IPS DF 6.9 (cell line): ENCODE results near the gene SORCS2.

Experiments used
- DNase-seq: peaks from one replicate; pipeline ENCODE4 v3.0.0-alpha.2; 2013; ENCODE audit warnings: low read depth, low spot score
- H3K27ac ChIP-seq: one replicate; pipeline ENCODE4 v1.5.1; 2013; ENCODE audit warnings: low read length, control low read depth
- H3K27me3 ChIP-seq: 2 replicates; pipeline ENCODE4 v1.6.1; 2013; ENCODE audit warnings: mild to moderate bottlenecking, low read length; ENCODE audit not compliant: control insufficient read depth, insufficient read depth
- H3K36me3 ChIP-seq: 2 replicates; pipeline ENCODE4 v1.6.1; 2013; ENCODE audit warnings: low read length; ENCODE audit not compliant: control insufficient read depth, insufficient read depth
- H3K4me1 ChIP-seq: 2 replicates; pipeline ENCODE4 v1.6.1; 2013; ENCODE audit warnings: low read length; ENCODE audit not compliant: control insufficient read depth, insufficient read depth
- H3K4me3 ChIP-seq: 2 replicates; pipeline ENCODE4 v1.5.1; 2013; ENCODE audit warnings: mild to moderate bottlenecking, low read length
- H3K9me3 ChIP-seq: 2 replicates; pipeline ENCODE4 v1.6.1; 2013; ENCODE audit warnings: low read length, inconsistent platforms; ENCODE audit not compliant: control insufficient read depth, insufficient read depth
- WGBS: extraction: QIAGEN DNeasy Blood & Tissue Kit; methylation state at CpG from one replicate; pipeline ENCODE4 v1.1.7; 2013; ENCODE audit warnings: mixed read lengths, missing lambda C conversion rate; ENCODE audit not compliant: insufficient read length, insufficient coverage; 5-methylcytosine and 5-hydroxymethylcytosine counted together

The SORCS2 gene

DNA sequence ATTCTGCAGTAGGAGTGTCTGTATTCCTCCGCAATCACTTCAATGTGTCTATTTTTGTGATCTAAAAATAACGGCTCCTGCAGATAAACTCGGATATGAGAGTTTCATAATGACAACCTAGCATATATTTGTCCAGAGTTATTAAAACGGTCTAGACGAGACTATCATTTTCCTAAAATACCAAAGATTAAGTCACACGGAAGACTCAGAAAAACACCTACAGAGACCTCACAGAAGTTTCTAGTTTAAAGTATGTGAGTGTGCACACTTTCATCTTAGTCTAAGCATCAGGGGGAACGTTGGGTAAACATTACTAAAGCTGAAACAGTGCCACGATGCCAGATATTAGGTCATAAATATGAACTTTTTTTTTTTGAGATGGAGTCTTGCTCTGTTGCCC, 590.4 kb downstream of the SORCS2 start:
- Histone ChIP-seq H3K4me3 (no peak overlapping the region), H3K9me3 (no peaks in the 10 kb centered on the region), H3K4me1 (no peaks in the 10 kb centered on the region), H3K27ac (no peak overlapping the region), H3K27me3 (no peaks in the 10 kb centered on the region), H3K36me3 (peaks cover 4% of the 10 kb centered on the region; the same call in 1 of the 2 replicates)
- no CpG with 5 or more reads among the region's 8 CpGs for WGBS
- DNase-seq, result no peak

DNA sequence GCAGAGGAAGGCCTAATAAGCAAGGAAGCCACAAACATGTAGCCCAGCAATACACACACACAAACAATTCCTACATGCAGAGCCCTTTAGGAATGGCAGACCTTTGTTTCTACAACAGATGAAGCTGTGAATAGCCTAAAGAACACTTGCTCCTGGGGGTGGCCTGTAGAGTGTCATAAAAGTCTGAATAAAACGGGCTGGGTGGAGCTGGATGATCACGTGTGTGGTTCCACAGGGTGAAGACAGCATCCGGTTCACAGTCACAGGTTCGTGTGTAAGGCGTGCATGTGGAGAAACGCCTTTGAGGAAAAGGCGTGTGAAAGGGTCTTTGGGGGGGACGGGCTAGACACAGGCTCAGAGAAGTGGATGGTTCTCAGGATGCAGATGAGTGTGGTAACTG, 591.2 kb downstream of the SORCS2 start:
- no peaks in the 10 kb centered on the region for H3K27me3 ChIP-seq
- no peaks in the 10 kb centered on the region for H3K4me1 ChIP-seq
- H3K27ac ChIP-seq, result no peak overlapping the region
- DNase-seq, result no peak
- no peaks in the 10 kb centered on the region for H3K9me3 ChIP-seq
- no peaks in the 10 kb centered on the region for H3K36me3 ChIP-seq
- no CpG with 5 or more reads among the region's 8 CpGs for WGBS
- H3K4me3 ChIP-seq, result no peak overlapping the region

DNA sequence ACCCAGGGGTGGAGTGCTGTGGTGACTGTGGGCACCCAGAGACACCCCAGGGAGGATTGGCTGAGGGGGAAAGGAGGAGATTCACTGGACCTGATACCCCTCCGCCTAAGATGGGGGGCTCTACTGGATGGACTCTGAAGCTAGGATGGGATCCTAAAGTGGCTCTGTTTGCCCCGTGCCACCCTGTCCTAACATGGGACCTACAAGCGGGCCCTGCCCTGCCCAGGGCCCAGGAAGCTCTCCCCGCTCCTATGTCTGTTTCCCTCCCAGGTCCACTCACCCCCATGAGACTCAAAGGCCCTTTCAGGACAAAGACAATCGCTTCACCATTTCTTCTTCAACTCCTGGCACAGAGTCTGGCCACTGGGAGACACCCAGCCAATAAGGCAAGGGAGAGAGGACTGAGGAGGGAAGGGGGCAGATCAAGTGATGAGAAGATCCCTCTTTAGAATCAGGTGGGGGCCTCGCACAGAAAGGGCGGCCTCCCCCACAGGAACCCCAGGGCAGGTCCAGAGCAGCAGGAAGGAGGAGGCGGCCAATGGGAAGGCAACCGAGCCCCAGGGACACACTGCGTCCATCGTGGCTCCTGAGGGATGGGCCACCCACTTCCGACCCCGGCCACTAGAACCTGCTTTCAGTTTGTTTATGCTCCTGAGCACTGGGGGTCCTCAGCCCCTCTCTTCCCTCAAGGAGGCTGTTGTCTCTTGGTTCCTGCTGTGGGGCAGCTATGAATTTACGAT, 592.0 kb downstream of the SORCS2 start:
- Histone ChIP-seq H3K4me3 (no peak overlapping the region), H3K9me3 (no peaks in the 10 kb centered on the region), H3K4me1 (no peaks in the 10 kb centered on the region), H3K27me3 (no peaks in the 10 kb centered on the region), H3K36me3 (no peaks in the 10 kb centered on the region), H3K27ac (no peak overlapping the region)
- WGBS, result no CpG with 5 or more reads among the region's 14 CpGs
- DNase-seq, result no peak

DNA sequence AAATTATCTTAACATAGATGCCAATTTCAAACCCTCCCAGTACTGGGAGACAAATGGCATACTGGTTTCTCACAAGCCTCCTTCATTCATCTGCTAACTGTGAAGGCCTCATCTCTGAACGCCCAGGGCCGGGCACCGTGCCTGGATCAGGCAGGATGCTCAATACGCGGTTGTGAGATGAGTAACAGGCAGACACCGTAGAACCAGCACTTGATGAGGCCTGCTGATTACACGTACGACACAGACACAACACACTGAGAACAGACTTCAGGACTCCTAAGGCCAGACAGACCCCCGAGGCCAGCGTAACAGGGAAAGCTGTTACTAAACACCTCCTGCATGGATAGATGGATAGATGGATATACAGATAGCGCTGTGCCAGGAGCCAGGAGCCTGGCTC, 592.7 kb downstream of the SORCS2 start:
- H3K4me1 ChIP-seq, result no peaks in the 10 kb centered on the region
- H3K27ac ChIP-seq, result no peak overlapping the region
- no peaks in the 10 kb centered on the region for H3K9me3 ChIP-seq
- H3K36me3 ChIP-seq, result no peaks in the 10 kb centered on the region
- no peaks in the 10 kb centered on the region for H3K27me3 ChIP-seq
- WGBS, result no CpG with 5 or more reads among the region's 11 CpGs
- H3K4me3 ChIP-seq, result no peak overlapping the region
- DNase-seq, result no peak

DNA sequence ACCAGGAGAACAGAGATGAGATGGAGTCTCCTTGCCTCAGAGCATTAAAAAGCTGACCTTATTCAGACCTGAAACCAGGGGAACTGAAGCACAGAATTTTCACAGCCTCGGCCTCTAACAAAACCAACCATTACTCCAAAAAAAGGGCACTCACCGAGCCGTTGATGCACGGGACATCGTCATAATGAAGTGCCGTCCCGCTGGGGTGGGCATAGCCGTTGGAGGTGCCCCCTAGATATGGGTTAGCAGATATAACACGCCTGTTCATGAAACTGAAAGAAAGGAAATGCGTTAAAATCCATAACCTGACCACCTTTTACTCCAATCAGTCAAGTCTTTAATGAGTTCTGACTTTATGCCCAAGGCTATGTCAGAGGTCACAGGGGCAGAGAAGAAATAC, 593.7 kb downstream of the SORCS2 start:
- Histone ChIP-seq H3K36me3 (no peaks in the 10 kb centered on the region), H3K27ac (no peak overlapping the region), H3K4me3 (no peak overlapping the region), H3K27me3 (no peaks in the 10 kb centered on the region), H3K9me3 (no peaks in the 10 kb centered on the region), H3K4me1 (no peaks in the 10 kb centered on the region)
- DNase-seq, result no peak
- no CpG with 5 or more reads among the region's 10 CpGs for WGBS

DNA sequence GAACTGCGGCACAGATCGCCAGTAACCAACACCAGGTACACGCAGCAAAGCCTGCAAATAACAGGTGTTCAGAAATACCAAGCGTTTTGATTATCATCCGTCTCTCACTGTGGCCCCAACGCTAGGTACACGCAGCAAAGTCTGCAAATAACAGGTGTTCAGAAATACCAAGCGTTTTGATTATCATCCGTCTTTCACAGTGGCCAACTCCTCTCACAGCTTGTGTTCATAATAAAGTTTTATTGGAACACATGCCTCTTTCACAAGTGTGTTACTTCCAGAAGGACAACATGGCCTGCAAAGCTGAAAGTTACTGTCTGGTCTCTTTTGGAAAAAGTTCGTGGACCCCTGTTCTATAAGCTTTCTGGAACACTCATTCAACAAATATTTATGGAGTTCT, 594.2 kb downstream of the SORCS2 start:
- no peaks in the 10 kb centered on the region for H3K27me3 ChIP-seq
- DNase-seq, result no peak
- no peaks in the 10 kb centered on the region for H3K4me1 ChIP-seq
- H3K27ac ChIP-seq, result no peak overlapping the region
- no peaks in the 10 kb centered on the region for H3K9me3 ChIP-seq
- no peaks in the 10 kb centered on the region for H3K36me3 ChIP-seq
- WGBS, result no CpG with 5 or more reads among the region's 10 CpGs
- H3K4me3 ChIP-seq, result no peak overlapping the region

DNA sequence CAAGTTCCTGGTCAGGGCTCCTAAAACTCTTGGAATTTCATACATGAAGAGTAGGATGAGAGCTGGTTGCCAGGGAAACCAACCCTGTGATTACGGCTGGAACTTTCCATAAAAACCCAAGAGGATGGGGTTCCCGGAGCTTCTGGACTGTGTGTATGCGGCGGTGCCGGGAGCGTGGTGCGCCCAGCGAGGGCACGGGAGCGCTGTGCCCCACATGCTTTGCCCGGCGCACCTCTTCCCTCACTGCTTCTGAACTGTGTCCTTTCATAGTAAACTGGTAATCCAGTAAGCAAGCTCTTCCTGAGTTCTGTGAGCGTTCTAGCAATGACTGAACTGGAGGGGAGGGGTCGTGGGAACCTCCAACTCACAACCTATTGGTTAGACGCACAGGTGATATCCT, 594.7 kb downstream of the SORCS2 start:
- no CpG with 5 or more reads among the region's 15 CpGs for WGBS
- Histone ChIP-seq H3K9me3 (no peaks in the 10 kb centered on the region), H3K36me3 (no peaks in the 10 kb centered on the region), H3K27ac (no peak overlapping the region), H3K4me1 (no peaks in the 10 kb centered on the region), H3K27me3 (no peaks in the 10 kb centered on the region), H3K4me3 (no peak overlapping the region)
- DNase-seq, result no peak

DNA sequence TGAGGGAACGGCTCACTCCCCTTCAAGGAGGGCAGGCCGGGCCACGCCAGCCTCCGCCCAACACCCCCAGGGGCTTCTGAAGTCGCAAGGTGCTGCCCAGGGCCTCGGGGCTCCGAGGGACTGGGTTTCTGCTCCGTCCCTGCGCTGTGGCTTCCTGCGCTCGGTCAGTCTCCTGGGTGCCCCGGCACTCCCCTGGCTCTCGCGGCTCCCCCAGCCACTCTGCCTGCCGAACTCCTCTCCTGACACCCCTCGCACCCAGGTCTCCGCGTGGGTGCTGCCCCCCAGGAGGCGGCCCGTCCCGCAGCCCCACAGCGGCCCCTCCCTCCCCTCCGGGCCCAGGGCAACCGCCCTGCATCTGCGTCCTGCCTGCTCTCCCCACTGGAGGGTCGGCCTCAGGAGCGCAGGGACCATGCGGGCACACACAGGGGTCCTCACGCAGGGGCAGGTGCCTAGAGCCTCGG, 595.4 kb downstream of the SORCS2 start:
- DNase-seq, result no peak
- WGBS, result no CpG with 5 or more reads among the region's 30 CpGs
- Histone ChIP-seq H3K36me3 (no peaks in the 10 kb centered on the region), H3K4me1 (no peaks in the 10 kb centered on the region), H3K27ac (no peak overlapping the region), H3K9me3 (no peaks in the 10 kb centered on the region), H3K4me3 (no peak overlapping the region), H3K27me3 (no peaks in the 10 kb centered on the region)

DNA sequence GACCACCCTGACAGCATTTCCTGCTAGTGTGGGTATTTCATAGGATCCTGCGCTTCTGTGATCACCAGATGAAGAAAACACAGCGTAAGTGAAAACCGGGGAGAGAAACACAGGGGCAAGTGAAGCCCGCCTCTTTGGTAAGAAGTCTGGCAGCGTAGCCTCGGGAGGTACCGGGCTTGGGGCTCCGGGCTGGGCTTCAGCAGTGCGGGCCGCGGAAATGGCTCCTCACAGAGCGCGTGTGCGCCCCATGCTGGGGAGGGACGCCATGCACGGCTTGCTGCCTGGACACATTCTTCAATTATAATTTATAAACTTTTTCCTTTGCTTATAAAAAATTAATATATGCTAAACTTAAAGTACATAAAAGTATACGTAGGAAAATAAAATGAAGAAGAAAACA, 595.9 kb downstream of the SORCS2 start:
- Histone ChIP-seq H3K36me3 (no peaks in the 10 kb centered on the region), H3K4me1 (no peaks in the 10 kb centered on the region), H3K27ac (no peak overlapping the region), H3K27me3 (no peaks in the 10 kb centered on the region), H3K4me3 (no peak overlapping the region), H3K9me3 (no peaks in the 10 kb centered on the region)
- WGBS, result no CpG with 5 or more reads among the region's 17 CpGs
- no peak for DNase-seq

DNA sequence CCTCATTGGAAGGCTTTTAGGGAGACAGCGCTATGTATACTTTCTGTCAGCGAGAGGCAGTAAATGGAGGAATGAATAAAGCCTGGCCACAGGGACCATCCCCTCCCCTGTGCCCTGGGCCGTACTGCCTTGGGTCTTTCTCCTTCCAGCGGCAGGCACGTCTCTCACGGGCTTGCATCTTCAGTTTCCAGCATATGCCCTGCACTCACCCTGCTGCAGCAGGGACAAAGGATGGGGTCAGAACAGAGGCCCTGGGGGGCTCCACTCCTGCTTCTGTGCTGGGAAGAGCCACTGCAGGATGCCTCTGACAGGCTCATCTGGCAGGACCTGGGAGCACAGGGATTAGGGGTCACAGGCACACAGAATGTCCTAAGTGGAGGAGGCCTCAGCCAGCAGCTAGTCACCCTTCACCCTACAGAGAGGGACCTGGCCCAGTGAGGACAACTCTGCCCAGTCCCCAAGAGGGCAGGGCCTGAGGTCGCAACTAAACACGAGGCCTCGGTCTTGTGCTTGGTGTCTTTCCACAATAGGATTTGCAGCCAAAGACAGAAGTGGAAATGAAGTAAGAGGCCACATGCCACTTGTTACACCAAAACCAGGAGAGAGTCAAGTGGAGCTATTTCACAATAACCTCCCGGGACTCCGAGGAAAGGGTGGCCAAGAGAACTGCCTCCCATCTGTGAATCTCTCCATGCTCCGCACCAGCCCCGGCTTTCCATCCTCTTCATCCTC, 596.5 kb downstream of the SORCS2 start:
- Histone ChIP-seq H3K4me3 (no peak overlapping the region), H3K9me3 (no peaks in the 10 kb centered on the region), H3K27me3 (no peaks in the 10 kb centered on the region), H3K36me3 (no peaks in the 10 kb centered on the region), H3K4me1 (no peaks in the 10 kb centered on the region), H3K27ac (no peak overlapping the region)
- DNase-seq, result no peak
- no CpG with 5 or more reads among the region's 13 CpGs for WGBS

DNA sequence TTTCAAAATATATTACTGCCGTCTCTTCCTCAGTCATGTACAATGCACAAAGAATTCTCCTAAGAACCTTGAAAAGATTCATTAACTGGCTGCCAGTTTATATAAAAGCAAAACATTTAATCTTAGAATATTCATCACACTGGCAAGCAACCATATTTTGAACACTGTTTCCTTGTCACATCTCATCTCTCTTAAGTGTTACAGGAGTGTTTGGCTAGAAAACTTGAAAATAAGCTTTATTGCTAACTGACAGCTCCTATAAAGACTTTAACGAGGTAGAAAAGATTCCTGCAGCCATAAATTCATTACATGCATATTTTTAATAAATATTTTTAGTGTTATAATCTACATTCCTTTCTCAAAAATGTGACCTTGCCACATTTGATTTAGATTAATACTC, 597.7 kb downstream of the SORCS2 start:
- Histone ChIP-seq H3K27ac (no peak overlapping the region), H3K27me3 (no peaks in the 10 kb centered on the region), H3K36me3 (no peaks in the 10 kb centered on the region), H3K4me3 (no peak overlapping the region), H3K4me1 (no peaks in the 10 kb centered on the region), H3K9me3 (no peaks in the 10 kb centered on the region)
- WGBS, result no CpG with 5 or more reads among the region's 2 CpGs
- DNase-seq, result no peak
